OCI-LY1 (cell line): ENCODE data around the gene CSGALNACT2.

Experiments used
- H2AFZ ChIP-seq: fragments of 200-600 bp; sonication (generic), shearing (Covaris generic); 2 replicates; pipeline ENCODE4 v1.6.0; 2014; ENCODE audit warnings: antibody characterized with exemption, mild to moderate bottlenecking, low read length
- H3F3A ChIP-seq: fragments of 200-600 bp; sonication (generic), shearing (Covaris generic); 2 replicates; pipeline ENCODE4 v1.6.0; 2014; ENCODE audit warnings: mild to moderate bottlenecking, antibody characterized with exemption, low read length, moderate library complexity; ENCODE audit not compliant: insufficient read depth
- H3K27ac ChIP-seq: fragments of 200-600 bp; sonication (generic); 2 replicates; pipeline ENCODE4 v1.5.1; 2014; ENCODE audit warnings: low read length, mixed run types, mild to moderate bottlenecking, low read depth; ENCODE audit not compliant: poor library complexity, severe bottlenecking
- H3K27me3 ChIP-seq: fragments of 200-600 bp; sonication (generic); 2 replicates; pipeline ENCODE4 v1.6.0; 2014; ENCODE audit warnings: antibody characterized with exemption, mild to moderate bottlenecking, low read length, moderate library complexity; ENCODE audit not compliant: insufficient read depth
- H3K36me3 ChIP-seq: fragments of 200-600 bp; sonication (generic); 2 replicates; pipeline ENCODE4 v1.6.1; 2014; ENCODE audit warnings: mild to moderate bottlenecking, antibody characterized with exemption, low read length, moderate library complexity, mixed read lengths; ENCODE audit not compliant: insufficient read depth
- H3K4me1 ChIP-seq: fragments of 200-600 bp; sonication (generic); 2 replicates; pipeline ENCODE4 v1.5.1; 2014; ENCODE audit warnings: mild to moderate bottlenecking, low read length, moderate library complexity; ENCODE audit not compliant: insufficient read depth, severe bottlenecking
- H3K4me2 ChIP-seq: fragments of 200-600 bp; sonication (generic), shearing (Covaris generic); 2 replicates; pipeline ENCODE4 v1.6.1; 2014; ENCODE audit warnings: low read length
- H3K4me3 ChIP-seq: fragments of 200-600 bp; sonication (generic); 2 replicates; pipeline ENCODE4 v1.5.1; 2014; ENCODE audit warnings: low read length, low read depth, mild to moderate bottlenecking, mixed read lengths; ENCODE audit not compliant: poor library complexity, severe bottlenecking
- H3K79me2 ChIP-seq: fragments of 200-600 bp; shearing (Covaris generic); 2 replicates; pipeline ENCODE4 v1.6.1; 2016; ENCODE audit warnings: mixed run types, low read length, mixed read lengths; ENCODE audit not compliant: insufficient read depth
- H3K9ac ChIP-seq: fragments of 200-600 bp; sonication (generic), shearing (Covaris generic); 2 replicates; pipeline ENCODE4 v1.6.1; 2014; ENCODE audit warnings: mild to moderate bottlenecking, low read length, mixed read lengths
- H3K9me2 ChIP-seq: fragments of 200-600 bp; sonication (generic), shearing (Covaris generic); 2 replicates; pipeline ENCODE4 v1.6.1; 2014; ENCODE audit warnings: low read depth, mild to moderate bottlenecking, low read length, mixed read lengths
- H3K9me3 ChIP-seq: fragments of 200-600 bp; shearing (Covaris generic); 2 replicates; pipeline ENCODE4 v1.6.1; 2014; ENCODE audit warnings: low read length, mixed read lengths
- H4K20me1 ChIP-seq: fragments of 200-600 bp; sonication (generic), shearing (Covaris generic); 2 replicates; pipeline ENCODE4 v1.6.0; 2016; ENCODE audit warnings: mild to moderate bottlenecking, low read length; ENCODE audit not compliant: insufficient read depth
- CTCF ChIP-seq: fragments of 200-600 bp; sonication (generic), shearing (Covaris generic); IDR thresholded peaks from 2 replicates; pipeline ENCODE4 v1.5.1; 2017; ENCODE audit warnings: mild to moderate bottlenecking, antibody characterized with exemption, low read length, moderate library complexity, mixed read lengths
- EZH2 ChIP-seq: fragments of 200-600 bp; sonication (generic), shearing (Covaris generic); IDR thresholded peaks from 2 replicates; pipeline ENCODE4 v1.8.0; 2017; ENCODE audit warnings: borderline replicate concordance, mixed run types, mild to moderate bottlenecking, antibody characterized with exemption, low read length, moderate library complexity, mixed read lengths

Gene CSGALNACT2

GRCh38 chr10:43156590-43157341, 18.5 kb downstream of the CSGALNACT2 start:
- H3K27ac ChIP-seq = no peak overlapping the region
- H3K4me2 ChIP-seq = no peak overlapping the region
- H4K20me1 ChIP-seq = no peaks in the 10 kb centered on the region
- no peaks in the 10 kb centered on the region for H3K4me1 ChIP-seq
- no peaks in the 10 kb centered on the region for H3F3A ChIP-seq
- H3K9me2 ChIP-seq = no peaks in the 10 kb centered on the region
- no peak overlapping the region for H2AFZ ChIP-seq
- H3K79me2 ChIP-seq = peaks cover 3% of the 10 kb centered on the region; the same call in 1 of the 2 replicates
- TF ChIP-seq EZH2 (no peak), CTCF (no peak)
- H3K4me3 ChIP-seq = no peak overlapping the region
- H3K9ac ChIP-seq = no peak overlapping the region
- H3K9me3 ChIP-seq = no peaks in the 10 kb centered on the region
- no peaks in the 10 kb centered on the region for H3K27me3 ChIP-seq
- H3K36me3 ChIP-seq = no peaks in the 10 kb centered on the region

GRCh38 chr10:43158636-43159035, 20.4 kb downstream of the CSGALNACT2 start:
- Histone ChIP-seq H3K36me3 (no peaks in the 10 kb centered on the region), H3K9me2 (no peaks in the 10 kb centered on the region), H3K27me3 (no peaks in the 10 kb centered on the region), H3K9ac (no peak overlapping the region), H4K20me1 (no peaks in the 10 kb centered on the region), H3K79me2 (peaks cover 1% of the 10 kb centered on the region; the same call in 1 of the 2 replicates), H3K9me3 (no peaks in the 10 kb centered on the region), H3F3A (no peaks in the 10 kb centered on the region), H3K4me1 (no peaks in the 10 kb centered on the region), H2AFZ (no peak overlapping the region), H3K27ac (no peak overlapping the region), H3K4me3 (no peak overlapping the region), H3K4me2 (no peak overlapping the region)
- no peak for TF ChIP-seq CTCF
- no peak for TF ChIP-seq EZH2

- no peak for TF ChIP-seq CTCF
- no peak for TF ChIP-seq EZH2
- no peaks in the 10 kb centered on the region for H4K20me1 ChIP-seq
- H2AFZ ChIP-seq = no peak overlapping the region
- no peak overlapping the region for H3K9ac ChIP-seq
- H3K4me3 ChIP-seq = no peak overlapping the region
- H3K4me1 ChIP-seq = no peaks in the 10 kb centered on the region
- no peaks in the 10 kb centered on the region for H3K9me2 ChIP-seq
- H3K79me2 ChIP-seq = no peaks in the 10 kb centered on the region
- no peaks in the 10 kb centered on the region for H3K27me3 ChIP-seq
- no peaks in the 10 kb centered on the region for H3K9me3 ChIP-seq
- no peak overlapping the region for H3K4me2 ChIP-seq
- no peak overlapping the region for H3K27ac ChIP-seq
- H3F3A ChIP-seq = no peaks in the 10 kb centered on the region
- H3K36me3 ChIP-seq = no peaks in the 10 kb centered on the region
Observed at GRCh38 chr10:43160046-43160920, 22.0 kb downstream of the CSGALNACT2 start.
